ENCODE data around the gene KASH5. TPM values are rescaled to one million over a fixed set of nuclear protein-coding genes. Genes with fewer than 3 reads are reported as not detected.

KASH5 gene
- total RNA-seq, 5 donors from 2014 or later (not counting 1 experiment from before 2014, with no cell fraction given) = 0.25 to 0.26 TPM; not detected in 3

GRCh38 chr19:49451430-49452181 is 63.6 kb downstream of the KASH5 start, which contains the start of gene PIH1D1:
PIH1D1 (minus strand) TSS chr19:49451814; CDS start chr19:49451574, 240 bp downstream.
- Histone ChIP-seq H3K4me1 (ENCODE audit: control insufficient read depth in 1 of 2, extremely low read depth in 1 of 2, insufficient read depth in 2 of 2, low read length in 2 of 2) (peaks cover 7 to 62% of the 10 kb centered on the region in 2 experiments), H3K27ac (ENCODE audit: low read length) (peak within 1 kb of the TSS; percentile 83), H3K36me3 (ENCODE audit: control insufficient read depth in 2 of 2, extremely low read depth in 1 of 2, insufficient read depth in 1 of 2, low read length in 1 of 2) (peaks cover 15 to 37% of the 10 kb centered on the region in 2 donors), H3K4me3 (ENCODE audit: control insufficient read depth in 1 of 2, extremely low read depth in 1 of 2, low read length in 1 of 2) (peak within 1 kb of the TSS; percentile 99), H3K9me3 (no peaks in the 10 kb centered on the region), H3K27me3 (replicated peaks in 1 of 2; ENCODE audit: control insufficient read depth in 2 of 2, extremely low read depth in 1 of 2, insufficient read depth in 2 of 2, low read length in 1 of 2) (no peaks in the 10 kb centered on the region)
- Mint-ChIP-seq H3K4me1 (peaks cover 50 to 62% (median 53%) of the 10 kb centered on the region in 3 donors), H3K27ac (peak within 1 kb of the TSS; percentile 98 to 99), H3K4me3 (peak within 1 kb of the TSS; percentile 95 to 98 (median 98)), H3K9me3 (no peaks in the 10 kb centered on the region), H3K36me3 (peaks cover 35% of the 10 kb centered on the region), H3K27me3 (no peaks in the 10 kb centered on the region)
- ATAC-seq (replicated peaks in 1 of 4) (peak; percentile 61 to 72 (median 68)), DNase-seq (peak; percentile 82 to 98 (median 94))
- WGBS (ENCODE audit: insufficient coverage) = 1% methylated on average over 42 of the region's 42 CpGs
- ChIA-PET CTCF (interaction anchor here (0.5 to 1.4 kb wide), 9 partner anchors 10 to 458 kb away, joined by 3 to 6 read pairs (median 4); partner anchors contain the start of genes AP2A1 (in 1 of the 2) and RUVBL2 (in 1 of the 2)), POLR2A (interaction anchor here (0.6 to 1.1 kb wide), 6 partner anchors 18 to 1088 kb away, joined by 3 to 7 read pairs (median 4); partner anchors contain the start of gene TMEM143 (in 1 of the 2))

- Histone ChIP-seq H3K27ac (ENCODE audit: low read length) (peak within 1 kb of the TSS; percentile 83), H3K4me1 (ENCODE audit: control insufficient read depth in 1 of 2, extremely low read depth in 1 of 2, insufficient read depth in 2 of 2, low read length in 2 of 2) (peaks cover 7 to 64% of the 10 kb centered on the region in 2 experiments), H3K36me3 (ENCODE audit: control insufficient read depth in 2 of 2, extremely low read depth in 1 of 2, insufficient read depth in 1 of 2, low read length in 1 of 2) (peaks cover 7 to 24% of the 10 kb centered on the region in 2 donors), H3K27me3 (replicated peaks in 1 of 2; ENCODE audit: control insufficient read depth in 2 of 2, extremely low read depth in 1 of 2, insufficient read depth in 2 of 2, low read length in 1 of 2) (no peaks in the 10 kb centered on the region), H3K9me3 (no peaks in the 10 kb centered on the region), H3K4me3 (ENCODE audit: control insufficient read depth in 1 of 2, extremely low read depth in 1 of 2, low read length in 1 of 2) (peak within 1 kb of the TSS; percentile 99)
- no peaks in the 10 kb centered on the region for H3K27me3 Mint-ChIP-seq
- peak within 1 kb of the TSS; percentile 95 to 98 (median 98) for H3K4me3 Mint-ChIP-seq
- DNase-seq (peak; percentile 95 to 98 (median 97)), ATAC-seq (replicated peaks in 1 of 4) (peak; percentile 86 to 92 (median 88))
- peak within 1 kb of the TSS; percentile 98 to 99 for H3K27ac Mint-ChIP-seq
- H3K36me3 Mint-ChIP-seq = peaks cover 36% of the 10 kb centered on the region
- no peaks in the 10 kb centered on the region for H3K9me3 Mint-ChIP-seq
- H3K4me1 Mint-ChIP-seq = peaks cover 52 to 68% (median 56%) of the 10 kb centered on the region in 3 donors
- WGBS (ENCODE audit: insufficient coverage) = 0% methylated on average over 58 of the region's 66 CpGs
- ChIA-PET POLR2A (interaction anchor here (0.5 to 1.0 kb wide), 3 partner anchors 16 to 28 kb away, joined by 3 to 11 read pairs (median 4); no protein-coding TSS in a partner anchor), CTCF (interaction anchor here in 1 of 2 donors (0.6 to 1.4 kb wide), 6 partner anchors 16 to 65 kb away, joined by 3 to 12 read pairs (median 4); partner anchors contain the start of genes FLT3LG and KASH5)
Observed at GRCh38 chr19:49453013-49453756, 65.1 kb downstream of the KASH5 start, which contains the start of gene ALDH16A1. ALDH16A1 (plus strand) TSS chr19:49453225; CDS start chr19:49453332, 107 bp downstream.

GRCh38 chr19:49453757-49454240 is 65.8 kb downstream of the KASH5 start:
- H3K4me1 Mint-ChIP-seq = peaks cover 45 to 62% (median 51%) of the 10 kb centered on the region in 3 donors
- Histone ChIP-seq H3K9me3 (no peaks in the 10 kb centered on the region), H3K36me3 (ENCODE audit: control insufficient read depth in 2 of 2, extremely low read depth in 1 of 2, insufficient read depth in 1 of 2, low read length in 1 of 2) (peaks cover 7 to 24% of the 10 kb centered on the region in 2 donors), H3K27me3 (replicated peaks in 1 of 2; ENCODE audit: control insufficient read depth in 2 of 2, extremely low read depth in 1 of 2, insufficient read depth in 2 of 2, low read length in 1 of 2) (no peaks in the 10 kb centered on the region), H3K27ac (ENCODE audit: low read length) (peak overlapping the region; percentile 83), H3K4me1 (ENCODE audit: control insufficient read depth in 1 of 2, extremely low read depth in 1 of 2, insufficient read depth in 2 of 2, low read length in 2 of 2) (peaks cover 7 to 65% of the 10 kb centered on the region in 2 experiments), H3K4me3 (ENCODE audit: control insufficient read depth in 1 of 2, extremely low read depth in 1 of 2, low read length in 1 of 2) (peak overlapping the region; percentile 51 to 74)
- POLR2A ChIA-PET = interaction anchor here (0.5 to 1.0 kb wide), 2 partner anchors 15 to 16 kb away, joined by 4 to 11 read pairs; no protein-coding TSS in a partner anchor
- DNase-seq (peak in 1 of 35 experiments; percentile 54), ATAC-seq (replicated peaks in 1 of 4) (no peak)
- peak overlapping the region; percentile 95 to 98 (median 98) for H3K4me3 Mint-ChIP-seq
- peaks cover 30% of the 10 kb centered on the region for H3K36me3 Mint-ChIP-seq
- WGBS (ENCODE audit: insufficient coverage) = 78% methylated on average over 3 of the region's 10 CpGs
- H3K27me3 Mint-ChIP-seq = no peaks in the 10 kb centered on the region
- no peaks in the 10 kb centered on the region for H3K9me3 Mint-ChIP-seq
- CTCF ChIA-PET = interaction anchor here in 1 of 2 donors (0.6 to 1.4 kb wide), 5 partner anchors 15 to 66 kb away, joined by 4 to 12 read pairs (median 5); partner anchors contain the start of genes FLT3LG and KASH5
- peak overlapping the region; percentile 98 to 99 for H3K27ac Mint-ChIP-seq

GRCh38 chr19:49455773-49456172 is 67.7 kb downstream of the KASH5 start:
- Mint-ChIP-seq H3K4me1 (peaks cover 31 to 48% (median 37%) of the 10 kb centered on the region in 3 donors), H3K27ac (peak overlapping the region; percentile 23 to 41), H3K9me3 (no peaks in the 10 kb centered on the region), H3K36me3 (peaks cover 13% of the 10 kb centered on the region), H3K27me3 (no peaks in the 10 kb centered on the region), H3K4me3 (no peak overlapping the region)
- DNase-seq (no peak), ATAC-seq (replicated peaks in 1 of 4) (no peak)
- peaks cover 3 to 67% of the 10 kb centered on the region in 2 experiments for H3K4me1 ChIP-seq (ENCODE audit: control insufficient read depth in 1 of 2, extremely low read depth in 1 of 2, insufficient read depth in 2 of 2, low read length in 2 of 2)
- ChIA-PET CTCF (no interaction called here), POLR2A (interaction anchor here (0.6 to 1.1 kb wide), 3 partner anchors 21 to 119 kb away, joined by 3 read pairs; no protein-coding TSS in a partner anchor)
- H3K36me3 ChIP-seq (ENCODE audit: control insufficient read depth in 2 of 2, extremely low read depth in 1 of 2, insufficient read depth in 1 of 2, low read length in 1 of 2) = peaks cover 17 to 27% of the 10 kb centered on the region in 2 donors
- H3K4me3 ChIP-seq (ENCODE audit: control insufficient read depth in 1 of 2, extremely low read depth in 1 of 2, low read length in 1 of 2) = no peak overlapping the region
- WGBS (ENCODE audit: insufficient coverage) = 100% methylated on average over 1 of the region's 5 CpGs
- no peak overlapping the region for H3K27ac ChIP-seq (ENCODE audit: low read length)
- H3K9me3 ChIP-seq = no peaks in the 10 kb centered on the region
- no peaks in the 10 kb centered on the region for H3K27me3 ChIP-seq (replicated peaks in 1 of 2; ENCODE audit: control insufficient read depth in 2 of 2, extremely low read depth in 1 of 2, insufficient read depth in 2 of 2, low read length in 1 of 2)

GRCh38 chr19:49456326-49456725 is 68.3 kb downstream of the KASH5 start:
- H3K27me3 Mint-ChIP-seq = no peaks in the 10 kb centered on the region
- H3K27ac ChIP-seq (ENCODE audit: low read length) = no peak overlapping the region
- H3K27me3 ChIP-seq (replicated peaks in 1 of 2; ENCODE audit: control insufficient read depth in 2 of 2, extremely low read depth in 1 of 2, insufficient read depth in 2 of 2, low read length in 1 of 2) = no peaks in the 10 kb centered on the region
- no peaks in the 10 kb centered on the region for H3K9me3 Mint-ChIP-seq
- H3K4me3 Mint-ChIP-seq = no peak overlapping the region
- POLR2A ChIA-PET = interaction anchor here (0.7 to 1.1 kb wide), 2 partner anchors 20 to 120 kb away, joined by 3 read pairs; no protein-coding TSS in a partner anchor
- ATAC-seq (replicated peaks in 1 of 4) (no peak), DNase-seq (no peak)
- peaks cover 3 to 63% of the 10 kb centered on the region in 2 experiments for H3K4me1 ChIP-seq (ENCODE audit: control insufficient read depth in 1 of 2, extremely low read depth in 1 of 2, insufficient read depth in 2 of 2, low read length in 2 of 2)
- H3K36me3 ChIP-seq (ENCODE audit: control insufficient read depth in 2 of 2, extremely low read depth in 1 of 2, insufficient read depth in 1 of 2, low read length in 1 of 2) = peaks cover 17 to 27% of the 10 kb centered on the region in 2 donors
- CTCF ChIA-PET = no interaction called here
- H3K9me3 ChIP-seq = no peaks in the 10 kb centered on the region
- peak overlapping the region in 1 of 2 donors; percentile 52 for H3K27ac Mint-ChIP-seq
- H3K36me3 Mint-ChIP-seq = peaks cover 13% of the 10 kb centered on the region
- H3K4me1 Mint-ChIP-seq = peaks cover 26 to 45% (median 35%) of the 10 kb centered on the region in 3 donors
- 94% methylated on average over 3 of the region's 5 CpGs for WGBS (ENCODE audit: insufficient coverage)
- H3K4me3 ChIP-seq (ENCODE audit: control insufficient read depth in 1 of 2, extremely low read depth in 1 of 2, low read length in 1 of 2) = no peak overlapping the region
